Measurements from ENCODE around the gene DGKI. TPM values are rescaled to one million over a fixed set of nuclear protein-coding genes. Genes with fewer than 3 reads are reported as not detected.

The DGKI gene
- total RNA-seq, 1 experiment from 2014 or later: 0.55 TPM

DNA sequence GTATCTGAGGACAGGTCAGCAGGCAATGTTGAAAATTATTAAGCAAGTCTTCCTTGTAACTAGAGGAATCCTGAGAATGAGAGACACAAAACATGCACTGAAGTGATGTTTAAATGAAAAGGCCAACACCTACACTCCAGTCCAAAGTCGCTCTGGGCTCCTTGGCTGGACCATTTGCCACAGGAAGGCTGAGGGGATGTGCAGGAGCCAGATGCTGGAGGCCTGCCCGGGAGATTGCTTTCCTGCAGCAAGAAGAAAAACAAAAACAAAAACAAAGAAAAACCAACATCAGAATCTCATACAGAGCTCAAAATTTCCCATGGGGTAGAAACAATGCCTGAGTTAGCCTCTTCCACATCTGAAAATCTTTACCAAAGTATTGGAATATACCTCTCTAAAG, 157.0 kb downstream of the DGKI start:
- H3K27me3 Mint-ChIP-seq (ENCODE audit: low read depth): no peaks in the 10 kb centered on the region; the same call in 1 of the 2 replicates
- H3K9me3 Mint-ChIP-seq: no peaks in the 10 kb centered on the region

More for the DNA sequence above, 157.0 kb downstream of the DGKI start:
- Histone ChIP-seq H3K27me3 (ENCODE audit: insufficient read depth, low read length) (no peaks in the 10 kb centered on the region; the same call in 1 of the 2 replicates), H4K20me1 (ENCODE audit: control insufficient read depth, insufficient read depth, insufficient read length) (no peaks in the 10 kb centered on the region), H3K79me1 (ENCODE audit: insufficient read depth, low read depth, low read length, poor library complexity, severe bottlenecking) (no peaks in the 10 kb centered on the region), H2AFZ (ENCODE audit: low read length) (no peak overlapping the region), H4K91ac (ENCODE audit: insufficient read length, low read depth, low read length) (no peak overlapping the region), H2BK15ac (ENCODE audit: low read depth, low read length) (no peak overlapping the region), H3K23ac (ENCODE audit: insufficient read length, low read depth, low read length) (no peak overlapping the region), H4K5ac (ENCODE audit: insufficient read length, low read depth, low read length) (no peak overlapping the region), H3K4ac (ENCODE audit: low read depth, low read length) (no peak overlapping the region), H3K18ac (ENCODE audit: insufficient read length, low read depth, low read length) (no peak overlapping the region), H2BK20ac (ENCODE audit: low read depth, low read length, poor library complexity, severe bottlenecking) (no peak overlapping the region), H3K27ac (ENCODE audit: insufficient read length, low read depth, low read length) (no peak overlapping the region), H2AK5ac (ENCODE audit: insufficient read length, low read length) (no peak overlapping the region), H3K9me3 (ENCODE audit: control insufficient read depth, low read depth, low read length) (no peaks in the 10 kb centered on the region), H3K9ac (ENCODE audit: extremely low read depth, insufficient read length, low read length) (no peak overlapping the region), H3K14ac (ENCODE audit: insufficient read depth, low read length) (no peak overlapping the region), H4K8ac (replicated peaks; ENCODE audit: insufficient read length, low read depth, low read length) (no peak overlapping the region), H3K56ac (ENCODE audit: insufficient read length, low read depth, low read length) (no peak overlapping the region), H2BK12ac (ENCODE audit: insufficient read length, low read depth, low read length) (no peak overlapping the region), H3K4me1 (ENCODE audit: insufficient read depth, low read length) (no peaks in the 10 kb centered on the region), H2BK120ac (ENCODE audit: low read depth, low read length, poor library complexity, severe bottlenecking) (no peak overlapping the region), H3K23me2 (ENCODE audit: insufficient read length, low read depth, low read length, poor library complexity, severe bottlenecking) (no peaks in the 10 kb centered on the region), H3T11ph (ENCODE audit: low read length) (no peak overlapping the region), H2BK5ac (ENCODE audit: insufficient read length, low read length) (no peak overlapping the region), H3K79me2 (ENCODE audit: insufficient read depth, low read length) (no peaks in the 10 kb centered on the region), H3K4me2 (ENCODE audit: insufficient read depth, insufficient read length, low read length) (no peak overlapping the region)
- DNase-seq: no peak
- no peak overlapping the region for H3K27ac Mint-ChIP-seq
- H3K36me3 Mint-ChIP-seq (ENCODE audit: insufficient read depth in 1 of 3, low read depth in 3 of 3): no peaks in the 10 kb centered on the region
- TF ChIP-seq, protein P1, sequence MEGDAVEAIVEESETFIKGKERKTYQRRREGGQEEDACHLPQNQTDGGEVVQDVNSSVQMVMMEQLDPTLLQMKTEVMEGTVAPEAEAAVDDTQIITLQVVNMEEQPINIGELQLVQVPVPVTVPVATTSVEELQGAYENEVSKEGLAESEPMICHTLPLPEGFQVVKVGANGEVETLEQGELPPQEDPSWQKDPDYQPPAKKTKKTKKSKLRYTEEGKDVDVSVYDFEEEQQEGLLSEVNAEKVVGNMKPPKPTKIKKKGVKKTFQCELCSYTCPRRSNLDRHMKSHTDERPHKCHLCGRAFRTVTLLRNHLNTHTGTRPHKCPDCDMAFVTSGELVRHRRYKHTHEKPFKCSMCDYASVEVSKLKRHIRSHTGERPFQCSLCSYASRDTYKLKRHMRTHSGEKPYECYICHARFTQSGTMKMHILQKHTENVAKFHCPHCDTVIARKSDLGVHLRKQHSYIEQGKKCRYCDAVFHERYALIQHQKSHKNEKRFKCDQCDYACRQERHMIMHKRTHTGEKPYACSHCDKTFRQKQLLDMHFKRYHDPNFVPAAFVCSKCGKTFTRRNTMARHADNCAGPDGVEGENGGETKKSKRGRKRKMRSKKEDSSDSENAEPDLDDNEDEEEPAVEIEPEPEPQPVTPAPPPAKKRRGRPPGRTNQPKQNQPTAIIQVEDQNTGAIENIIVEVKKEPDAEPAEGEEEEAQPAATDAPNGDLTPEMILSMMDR (conservative IDR thresholded peaks at IDR 0.05): no peak
- peaks cover 5 to 13% of the 10 kb centered on the region in 2 experiments for H3K4me1 Mint-ChIP-seq
- no CpG with 5 or more reads among the region's 2 CpGs for WGBS (ENCODE audit: extremely low coverage, insufficient read length, low lambda C conversion rate)
- no peak overlapping the region for H3K4me3 Mint-ChIP-seq
